T-helper 1 cell (primary cell): Measurements from ENCODE around the gene METTL9.
"Not testable (repeated sequence)": the region's sequence is repeated elsewhere in the genome, so short reads cannot be mapped to it uniquely, and the experiment has no call there.

ENCODE experiments used
- DNase-seq, 5 donors: peaks; one replicate each; pipeline ENCODE4 v3.0.0-alpha.2; 2012 to 2020

Gene METTL9

GRCh38 chr16:21611556-21612384 is 12.4 kb downstream of the METTL9 start:
- DNase-seq: peak in 1 of 5 donors; percentile 35

GRCh38 chr16:21613361-21613760 is 14.0 kb downstream of the METTL9 start:
- no peak for DNase-seq

GRCh38 chr16:21613781-21614180 is 14.4 kb downstream of the METTL9 start:
- DNase-seq: no peak

DNA sequence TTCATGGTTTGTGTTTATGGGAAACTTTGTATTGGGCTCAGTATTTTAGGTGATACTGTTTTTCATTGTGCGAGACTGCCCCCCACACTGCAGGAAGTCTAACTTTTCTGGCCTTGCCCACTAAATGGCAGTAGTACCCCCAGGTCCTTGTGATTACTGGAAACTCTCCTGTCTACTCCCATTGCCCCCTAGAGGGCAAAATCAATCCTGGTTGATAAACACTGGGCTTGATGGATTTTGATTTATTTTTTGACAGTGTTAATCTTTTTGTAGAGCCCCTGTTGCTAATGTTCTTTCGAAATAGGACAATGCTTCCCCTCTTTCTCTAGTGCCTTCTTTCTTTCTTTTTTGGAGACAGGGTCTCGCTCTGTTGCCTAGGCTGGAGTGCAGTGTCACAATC is 15.5 kb downstream of the METTL9 start:
- DNase-seq: no peak

DNA sequence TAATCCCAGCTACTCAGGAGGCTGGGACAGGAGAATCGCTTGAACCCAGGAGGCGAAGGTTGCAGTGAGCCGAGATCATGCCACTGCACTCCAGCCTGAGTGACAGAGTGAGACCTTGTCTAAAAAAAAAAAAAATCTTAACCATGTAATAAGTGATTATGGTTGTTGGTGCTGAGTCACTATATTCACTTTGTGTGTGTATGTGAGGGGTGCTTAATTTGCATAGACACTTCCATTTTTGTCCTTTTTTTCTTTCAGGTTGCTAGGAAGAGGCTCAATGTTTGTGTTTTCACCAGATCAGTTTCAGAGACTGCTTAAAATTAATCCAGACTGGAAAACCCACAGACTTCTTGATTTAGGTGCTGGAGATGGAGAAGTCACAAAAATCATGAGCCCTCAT is 18.2 kb downstream of the METTL9 start:
- DNase-seq: no peak

DNA sequence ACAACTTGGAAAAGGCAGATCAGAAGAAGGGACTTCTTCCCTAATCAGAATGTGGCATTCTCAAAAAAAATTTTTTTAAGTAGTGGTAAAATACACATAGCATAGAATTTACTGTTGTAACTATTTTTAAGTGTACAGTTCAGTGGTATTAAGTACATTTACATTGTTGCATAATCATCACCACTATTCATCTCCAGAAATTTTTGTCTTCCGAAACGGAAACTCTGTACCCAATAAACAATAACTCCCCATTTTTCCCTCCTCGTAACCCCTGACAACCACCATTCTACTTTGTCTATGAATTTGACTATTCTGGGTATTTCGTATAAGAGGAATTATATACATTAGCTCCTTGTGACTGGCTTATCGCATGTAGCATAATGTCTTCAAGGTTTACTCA is 18.9 kb downstream of the METTL9 start:
- DNase-seq: no peak

- no peak for DNase-seq
These were observed 20.5 kb downstream of the METTL9 start for GRCh38 chr16:21619765-21620425.

GRCh38 chr16:21620592-21620991 is 21.2 kb downstream of the METTL9 start:
- DNase-seq: no peak

DNA sequence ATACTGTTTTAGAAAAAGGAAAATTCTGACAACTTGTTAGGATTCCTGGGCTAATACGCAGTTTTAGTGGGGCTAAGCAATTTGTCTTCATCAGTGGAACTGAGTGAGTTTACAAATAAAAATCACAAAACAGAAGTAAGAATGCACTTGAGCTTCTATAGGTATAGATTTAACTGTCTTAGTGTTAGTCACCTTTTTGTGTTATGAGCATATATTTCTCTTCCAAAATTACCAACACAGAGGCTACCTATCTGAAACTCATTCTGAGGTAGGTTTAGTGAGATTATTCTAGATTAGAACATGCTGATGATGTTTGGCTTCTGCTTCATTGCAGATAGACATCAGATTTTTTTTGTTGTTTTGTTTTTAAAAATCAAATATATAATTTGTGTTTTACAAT is 23.2 kb downstream of the METTL9 start:
- no peak for DNase-seq

- no peak for DNase-seq
These were observed 25.6 kb downstream of the METTL9 start for GRCh38 chr16:21625026-21625425.

- DNase-seq: peak in 1 of 5 donors; percentile 56
These were observed 27.4 kb downstream of the METTL9 start for GRCh38 chr16:21626659-21627277.

DNA sequence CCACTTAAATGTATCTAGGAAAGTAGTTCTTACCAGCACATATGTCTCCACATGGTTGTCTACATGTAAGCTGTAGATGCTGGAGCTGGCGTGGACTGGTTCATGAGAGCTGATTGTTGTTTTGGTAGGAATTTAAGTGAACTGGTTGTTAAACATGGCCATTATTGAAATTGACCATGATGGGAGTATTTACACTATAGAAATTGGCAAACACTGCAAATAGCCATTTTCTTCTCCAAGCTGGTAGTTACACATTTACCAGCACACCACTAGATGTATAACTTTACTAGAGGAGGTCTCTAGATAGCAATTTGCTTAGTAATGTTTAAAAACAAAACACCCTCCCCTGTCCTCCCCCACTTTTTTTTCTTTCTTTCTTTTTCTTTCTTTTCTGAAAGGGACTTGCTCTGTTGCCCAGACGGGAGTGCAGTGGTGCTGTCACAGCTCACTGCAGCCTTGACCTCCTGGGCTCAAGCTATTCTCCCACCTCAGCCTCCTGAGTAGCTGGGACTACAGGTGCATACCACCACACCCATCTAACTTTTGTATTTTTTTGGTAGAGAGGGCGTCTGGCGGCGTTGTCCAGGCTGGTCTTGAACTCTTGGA is 28.8 kb downstream of the METTL9 start:
- DNase-seq: no peak

- DNase-seq: no peak
These were observed 29.4 kb downstream of the METTL9 start for GRCh38 chr16:21628772-21629171.

- not testable (repeated sequence) for DNase-seq
These were observed 30.5 kb downstream of the METTL9 start for GRCh38 chr16:21629616-21630539.

- not testable (repeated sequence) for DNase-seq
These were observed 31.5 kb downstream of the METTL9 start for GRCh38 chr16:21630866-21631265.

DNA sequence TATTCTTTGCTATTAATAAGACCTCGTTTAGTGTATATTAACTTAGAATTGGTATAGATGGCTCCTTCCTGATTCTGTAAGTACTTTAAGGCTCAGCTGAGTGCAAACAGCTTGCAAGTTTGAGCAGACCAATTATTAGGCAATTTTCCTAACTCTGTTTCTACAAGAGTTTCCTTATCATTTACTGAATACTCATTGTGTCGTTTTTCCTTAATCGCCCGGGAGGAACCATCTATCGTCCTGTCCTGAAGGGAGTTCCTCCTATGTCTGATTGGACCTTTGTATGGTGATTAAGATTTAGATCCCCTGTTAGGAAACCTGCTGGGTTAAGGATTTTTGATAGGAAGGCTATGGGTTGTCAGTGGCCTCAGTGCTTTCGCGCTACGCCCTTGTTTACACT is 32.0 kb downstream of the METTL9 start:
- DNase-seq: not testable (repeated sequence)

DNA sequence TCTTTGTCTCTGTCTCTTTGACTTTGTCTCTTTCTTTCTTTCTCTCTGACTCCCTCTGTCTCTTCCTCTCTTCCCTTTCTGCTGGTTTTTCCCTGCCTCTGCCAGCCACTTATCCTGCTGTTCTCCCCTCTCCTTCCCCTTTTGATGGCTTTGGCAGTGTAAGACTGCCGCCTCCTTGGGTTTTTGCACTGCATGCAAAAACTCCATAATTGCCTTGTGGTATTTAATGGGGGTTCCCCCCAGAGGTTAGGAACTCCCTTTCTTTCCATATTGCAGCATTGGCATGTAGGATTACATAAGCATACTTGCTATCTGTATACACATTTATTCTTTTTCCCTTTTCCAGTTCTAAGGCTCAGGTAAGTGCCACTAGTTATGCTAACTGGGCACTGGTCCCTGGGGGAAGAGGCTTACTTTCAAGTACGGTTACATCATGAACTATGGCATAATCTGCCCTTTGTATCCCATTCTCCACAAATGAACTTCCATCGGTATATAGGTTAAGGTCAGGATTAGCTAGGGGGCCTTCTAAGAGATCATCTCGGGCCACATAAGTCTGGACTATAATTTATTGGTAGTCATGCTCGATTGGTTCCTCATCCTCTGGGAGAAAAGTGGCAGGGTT is 32.7 kb downstream of the METTL9 start:
- DNase-seq: not testable (repeated sequence)

GRCh38 chr16:21634216-21634615 is 34.8 kb downstream of the METTL9 start:
- DNase-seq: no peak

GRCh38 chr16:21635694-21636093 is 36.3 kb downstream of the METTL9 start:
- DNase-seq: not testable (repeated sequence)

GRCh38 chr16:21637032-21637968 is 37.9 kb downstream of the METTL9 start:
- DNase-seq: no peak
